ENCODE results near the gene MNX1.

DNA sequence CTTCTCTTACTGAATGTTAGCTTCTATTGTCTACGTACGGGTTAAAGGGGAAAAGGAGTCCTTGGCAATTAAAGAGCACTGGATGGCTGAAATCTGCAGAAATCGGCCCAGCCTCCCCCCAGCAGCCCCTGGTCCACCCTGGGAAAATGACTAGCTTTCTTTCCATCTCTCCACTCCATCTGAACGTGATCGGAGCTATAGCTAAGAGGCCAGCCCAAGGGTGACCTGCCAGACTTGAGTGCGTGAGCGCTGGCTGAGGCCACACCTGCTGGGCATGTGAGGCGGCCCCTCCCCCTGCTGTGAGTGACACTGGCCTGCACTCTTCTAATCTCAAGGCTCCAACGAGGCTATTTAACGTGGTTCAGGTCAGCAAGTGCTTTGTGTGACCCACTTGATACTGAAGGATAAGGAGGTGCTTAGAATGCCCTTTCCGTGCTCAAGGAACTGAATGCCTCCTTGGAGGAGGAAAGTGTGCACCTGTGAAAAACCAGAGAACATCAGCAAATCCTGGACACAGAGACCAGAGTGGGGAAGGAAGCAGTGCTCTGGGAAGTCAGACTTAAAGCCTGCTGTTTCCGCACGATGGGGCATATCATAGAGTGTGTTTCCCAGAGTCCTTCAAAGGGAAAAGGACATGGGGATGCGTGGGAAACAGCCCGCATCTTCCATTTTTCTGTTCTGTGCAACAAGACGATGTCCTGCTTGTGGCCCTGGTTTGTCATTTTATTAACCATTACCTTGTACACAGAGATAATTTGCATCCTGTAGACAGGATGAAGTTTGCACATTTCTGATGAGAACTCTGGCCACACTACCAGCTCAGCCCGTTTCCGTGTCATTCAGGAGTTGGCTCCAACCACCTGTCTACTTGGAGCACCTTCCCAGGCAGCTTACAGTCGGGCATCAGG lies 12.5 kb upstream of the MNX1 start:
- TF ChIP-seq CTCF (IDR thresholded peaks at IDR 0.05; ENCODE audit: low read depth, low read length, poor library complexity, severe bottlenecking) (no peak), EZH2phosphoT487 (IDR thresholded peaks at IDR 0.05; ENCODE audit: borderline replicate concordance, low read length) (no peak)
